WTC11 (cell line): ENCODE results near the gene NPHP3. TPM values are rescaled to one million over a fixed set of nuclear protein-coding genes. Genes with fewer than 3 reads are reported as not detected.

Experiments
- ATAC-seq: fragments of 200-7000 bp; cut with Tn5 transposase; 2 replicates; pipeline ENCODE4 v1.10.0; 2021; ENCODE audit warnings: mild to moderate bottlenecking, moderate library complexity
- CTCF ChIA-PET: fragments of 300-600 bp; sonication (Branson Sonifier 250); formaldehyde crosslinking; loops from one replicate; lab custom pipeline; 2021; ENCODE audit warnings: antibody characterized with exemption; lab: Charles Lee
- POLR2A ChIA-PET: fragments of 350-600 bp; sonication (Branson Sonifier 250); formaldehyde crosslinking; loops from one replicate; lab custom pipeline; 2021; ENCODE audit warnings: antibody characterized with exemption; lab: Charles Lee
- DNase-seq: peaks from one replicate; pipeline ENCODE4 v3.0.0; 2021; ENCODE audit warnings: low spot score
- H3K27ac Mint-ChIP-seq: 2 replicates; pipeline ENCODE4 v1.8.0; 2021; ENCODE audit warnings: mixed read lengths
- H3K27me3 Mint-ChIP-seq: 2 replicates; pipeline ENCODE4 v1.8.0; 2021; ENCODE audit warnings: low read depth, mild to moderate bottlenecking, moderate library complexity, mixed read lengths
- H3K36me3 Mint-ChIP-seq: 2 replicates; pipeline ENCODE4 v1.8.0; 2021; ENCODE audit warnings: mixed read lengths
- H3K4me1 Mint-ChIP-seq: 2 replicates; pipeline ENCODE4 v1.8.0; 2022; ENCODE audit warnings: mixed read lengths
- H3K4me3 Mint-ChIP-seq: 2 replicates; pipeline ENCODE4 v1.8.0; 2021; ENCODE audit warnings: mild to moderate bottlenecking, moderate library complexity, mixed read lengths
- H3K9me3 Mint-ChIP-seq: 2 replicates; pipeline ENCODE4 v1.8.0; 2021; ENCODE audit warnings: mixed read lengths
- AR ChIP-seq: fragments of 250-450 bp; sonication (Bioruptor Pico); IDR thresholded peaks from 2 replicates; pipeline ENCODE4 v1.9.0; 2021; ENCODE audit warnings: mild to moderate bottlenecking
- ATF2 ChIP-seq: sonication (generic); formaldehyde crosslinking; IDR thresholded peaks from 2 replicates; pipeline ENCODE4 v1.8.1; 2022; ENCODE audit warnings: low read depth, missing genetic modification reagents, borderline replicate concordance
- EMX1 ChIP-seq: fragments of 250-450 bp; sonication (Bioruptor Pico); IDR thresholded peaks from 2 replicates; pipeline ENCODE4 v1.8.0; 2021; ENCODE audit warnings: mild to moderate bottlenecking
- ETV6 ChIP-seq: sonication (generic); formaldehyde crosslinking; IDR thresholded peaks from 2 replicates; pipeline ENCODE4 v1.8.1; 2022; ENCODE audit warnings: mild to moderate bottlenecking, missing genetic modification reagents
- FOXJ3 ChIP-seq: sonication (generic); formaldehyde crosslinking; IDR thresholded peaks from 2 replicates; pipeline ENCODE4 v1.9.0; 2021; ENCODE audit warnings: missing genetic modification reagents, mild to moderate bottlenecking, borderline replicate concordance
- FOXP1 ChIP-seq: sonication (generic); formaldehyde crosslinking; IDR thresholded peaks from 2 replicates; pipeline ENCODE4 v1.8.0; 2022; ENCODE audit warnings: missing genetic modification reagents, mild to moderate bottlenecking, moderate library complexity, borderline replicate concordance
- FOXP4 ChIP-seq: sonication (generic); formaldehyde crosslinking; IDR thresholded peaks from 2 replicates; pipeline ENCODE4 v1.8.0; 2022; ENCODE audit warnings: mild to moderate bottlenecking, missing genetic modification reagents
- HMGA2 ChIP-seq: fragments of 250-450 bp; sonication (Bioruptor Pico); IDR thresholded peaks from 2 replicates; pipeline ENCODE4 v1.4.0; 2021; ENCODE audit warnings: mild to moderate bottlenecking, moderate library complexity
- JAZF1 ChIP-seq: fragments of 250-450 bp; sonication (Bioruptor Pico); IDR thresholded peaks from 2 replicates; pipeline ENCODE4 v1.9.0; 2021; ENCODE audit warnings: moderate library complexity, mild to moderate bottlenecking, inconsistent platforms
- NFATC4 ChIP-seq: fragments of 250-450 bp; sonication (Bioruptor Pico); IDR thresholded peaks from 2 replicates; pipeline ENCODE4 v1.9.0; 2021; ENCODE audit warnings: mild to moderate bottlenecking
- NFYB ChIP-seq: sonication (generic); formaldehyde crosslinking; conservative IDR thresholded peaks from 2 replicates; pipeline ENCODE4 v1.8.0; 2022; ENCODE audit warnings: low read depth, missing genetic modification reagents
- NR2C2 ChIP-seq: sonication (generic); formaldehyde crosslinking; IDR thresholded peaks from 2 replicates; pipeline ENCODE4 v1.8.0; 2022; ENCODE audit warnings: mild to moderate bottlenecking, missing genetic modification reagents
- PRDM15 ChIP-seq: sonication (generic); formaldehyde crosslinking; IDR thresholded peaks from 2 replicates; pipeline ENCODE4 v1.8.0; 2022; ENCODE audit warnings: missing genetic modification reagents
- RELA ChIP-seq: sonication (generic); formaldehyde crosslinking; IDR thresholded peaks from 2 replicates; pipeline ENCODE4 v1.8.1; 2022; ENCODE audit warnings: missing genetic modification reagents, mild to moderate bottlenecking, borderline replicate concordance
- SMAD3 ChIP-seq: sonication (generic); formaldehyde crosslinking; IDR thresholded peaks from 2 replicates; pipeline ENCODE4 v1.8.0; 2022; ENCODE audit warnings: missing genetic modification reagents, mild to moderate bottlenecking, borderline replicate concordance
- TEAD1 ChIP-seq: sonication (generic); formaldehyde crosslinking; IDR thresholded peaks from 2 replicates; pipeline ENCODE4 v1.8.0; 2022; ENCODE audit warnings: mild to moderate bottlenecking, missing genetic modification reagents
- TP53 ChIP-seq: sonication (generic); formaldehyde crosslinking; IDR thresholded peaks from 2 replicates; pipeline ENCODE4 v1.8.1; 2023; ENCODE audit warnings: mild to moderate bottlenecking, missing genetic modification reagents
- total RNA-seq: library from RNA; stranded (reverse); gene quantifications from 3 replicates; pipeline ENCODE4 v1.2.3, GENCODE V29; 2021
- TF ChIP-seq, protein P1 (sequence below): sonication (generic); formaldehyde crosslinking; conservative IDR thresholded peaks from 2 replicates; pipeline ENCODE4 v1.8.1; 2022; ENCODE audit warnings: mild to moderate bottlenecking, missing genetic modification reagents
- TF ChIP-seq, protein P2 (sequence below): sonication (generic); formaldehyde crosslinking; IDR thresholded peaks from 2 replicates; pipeline ENCODE4 v1.8.1; 2022; ENCODE audit warnings: mild to moderate bottlenecking, moderate library complexity, missing genetic modification reagents
- TF ChIP-seq, protein P3 (sequence below): sonication (generic); formaldehyde crosslinking; IDR thresholded peaks from 2 replicates; pipeline ENCODE4 v1.8.0; 2023; ENCODE audit warnings: missing genetic modification reagents, mild to moderate bottlenecking, borderline replicate concordance

The NPHP3 gene
- total RNA-seq, 1 experiment from 2014 or later = 15.4 TPM

DNA sequence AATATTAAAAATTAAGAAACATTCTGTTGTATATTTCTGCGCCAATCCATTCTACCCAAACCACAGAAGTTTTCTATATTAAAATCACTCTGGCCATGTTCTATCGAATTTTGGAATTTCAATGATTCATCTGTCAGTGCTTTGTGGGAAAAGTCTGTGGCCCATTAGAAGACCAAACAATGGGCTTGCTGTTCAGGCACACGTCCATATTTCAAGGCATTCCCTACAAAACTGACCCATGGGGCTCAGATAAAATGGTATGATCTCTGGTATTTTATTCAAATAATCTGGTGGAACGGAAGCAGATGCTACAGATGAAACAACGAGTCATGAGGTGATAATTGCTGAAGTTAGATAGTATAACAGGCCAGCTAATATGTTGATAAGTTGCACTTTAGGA, 12.4 kb downstream of the NPHP3 start (continued):
- TF ChIP-seq, protein P1, sequence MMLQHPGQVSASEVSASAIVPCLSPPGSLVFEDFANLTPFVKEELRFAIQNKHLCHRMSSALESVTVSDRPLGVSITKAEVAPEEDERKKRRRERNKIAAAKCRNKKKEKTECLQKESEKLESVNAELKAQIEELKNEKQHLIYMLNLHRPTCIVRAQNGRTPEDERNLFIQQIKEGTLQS (CRISPR knock-in tag) = no peak
- TF ChIP-seq TP53 = no peak
- TF ChIP-seq, protein P2, sequence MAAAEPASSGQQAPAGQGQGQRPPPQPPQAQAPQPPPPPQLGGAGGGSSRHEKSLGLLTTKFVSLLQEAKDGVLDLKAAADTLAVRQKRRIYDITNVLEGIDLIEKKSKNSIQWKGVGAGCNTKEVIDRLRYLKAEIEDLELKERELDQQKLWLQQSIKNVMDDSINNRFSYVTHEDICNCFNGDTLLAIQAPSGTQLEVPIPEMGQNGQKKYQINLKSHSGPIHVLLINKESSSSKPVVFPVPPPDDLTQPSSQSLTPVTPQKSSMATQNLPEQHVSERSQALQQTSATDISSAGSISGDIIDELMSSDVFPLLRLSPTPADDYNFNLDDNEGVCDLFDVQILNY (CRISPR knock-in tag) = no peak
- no peak for TF ChIP-seq RELA (CRISPR knock-in tag)
- TF ChIP-seq FOXP4 (CRISPR knock-in tag) = no peak
- TF ChIP-seq HMGA2 = no peak
- TF ChIP-seq, protein P3, sequence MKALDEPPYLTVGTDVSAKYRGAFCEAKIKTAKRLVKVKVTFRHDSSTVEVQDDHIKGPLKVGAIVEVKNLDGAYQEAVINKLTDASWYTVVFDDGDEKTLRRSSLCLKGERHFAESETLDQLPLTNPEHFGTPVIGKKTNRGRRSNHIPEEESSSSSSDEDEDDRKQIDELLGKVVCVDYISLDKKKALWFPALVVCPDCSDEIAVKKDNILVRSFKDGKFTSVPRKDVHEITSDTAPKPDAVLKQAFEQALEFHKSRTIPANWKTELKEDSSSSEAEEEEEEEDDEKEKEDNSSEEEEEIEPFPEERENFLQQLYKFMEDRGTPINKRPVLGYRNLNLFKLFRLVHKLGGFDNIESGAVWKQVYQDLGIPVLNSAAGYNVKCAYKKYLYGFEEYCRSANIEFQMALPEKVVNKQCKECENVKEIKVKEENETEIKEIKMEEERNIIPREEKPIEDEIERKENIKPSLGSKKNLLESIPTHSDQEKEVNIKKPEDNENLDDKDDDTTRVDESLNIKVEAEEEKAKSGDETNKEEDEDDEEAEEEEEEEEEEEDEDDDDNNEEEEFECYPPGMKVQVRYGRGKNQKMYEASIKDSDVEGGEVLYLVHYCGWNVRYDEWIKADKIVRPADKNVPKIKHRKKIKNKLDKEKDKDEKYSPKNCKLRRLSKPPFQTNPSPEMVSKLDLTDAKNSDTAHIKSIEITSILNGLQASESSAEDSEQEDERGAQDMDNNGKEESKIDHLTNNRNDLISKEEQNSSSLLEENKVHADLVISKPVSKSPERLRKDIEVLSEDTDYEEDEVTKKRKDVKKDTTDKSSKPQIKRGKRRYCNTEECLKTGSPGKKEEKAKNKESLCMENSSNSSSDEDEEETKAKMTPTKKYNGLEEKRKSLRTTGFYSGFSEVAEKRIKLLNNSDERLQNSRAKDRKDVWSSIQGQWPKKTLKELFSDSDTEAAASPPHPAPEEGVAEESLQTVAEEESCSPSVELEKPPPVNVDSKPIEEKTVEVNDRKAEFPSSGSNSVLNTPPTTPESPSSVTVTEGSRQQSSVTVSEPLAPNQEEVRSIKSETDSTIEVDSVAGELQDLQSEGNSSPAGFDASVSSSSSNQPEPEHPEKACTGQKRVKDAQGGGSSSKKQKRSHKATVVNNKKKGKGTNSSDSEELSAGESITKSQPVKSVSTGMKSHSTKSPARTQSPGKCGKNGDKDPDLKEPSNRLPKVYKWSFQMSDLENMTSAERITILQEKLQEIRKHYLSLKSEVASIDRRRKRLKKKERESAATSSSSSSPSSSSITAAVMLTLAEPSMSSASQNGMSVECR = no peak
- no peak for TF ChIP-seq JAZF1 (CRISPR knock-in tag)
- TF ChIP-seq SMAD3 (CRISPR knock-in tag) = no peak
- TF ChIP-seq NFATC4 (CRISPR knock-in tag) = no peak

DNA sequence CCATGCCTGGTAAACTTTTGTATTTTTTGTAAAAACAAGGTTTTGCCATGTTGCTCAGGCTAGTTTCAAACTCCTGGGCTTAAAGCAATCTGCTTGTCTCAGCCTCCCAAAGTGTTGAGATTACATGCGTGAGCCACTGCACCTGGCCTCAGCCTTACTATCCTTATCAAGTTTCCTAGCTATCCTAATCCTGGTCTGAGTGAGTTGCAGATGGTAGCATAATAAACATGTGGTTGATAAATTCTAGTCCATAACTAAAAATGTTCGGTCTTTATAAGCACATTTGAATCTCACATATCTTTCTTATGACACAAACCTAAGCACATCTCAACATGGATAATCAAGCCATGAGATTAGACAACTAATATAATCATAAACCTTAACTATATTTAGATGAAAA, 18.5 kb downstream of the NPHP3 start:
- H3K27ac Mint-ChIP-seq = no peak overlapping the region
- no peaks in the 10 kb centered on the region for H3K9me3 Mint-ChIP-seq
- peaks cover 36% of the 10 kb centered on the region for H3K36me3 Mint-ChIP-seq
- H3K4me1 Mint-ChIP-seq = no peaks in the 10 kb centered on the region
- DNase-seq (no peak), ATAC-seq (no peak)
- ChIA-PET POLR2A (no interaction called here), CTCF (no interaction called here)
- no peak for TF ChIP-seq NFYB (CRISPR knock-in tag)
- no peak for TF ChIP-seq ATF2 (CRISPR knock-in tag)
- TF ChIP-seq TEAD1 (CRISPR knock-in tag) = no peak
- no peak for TF ChIP-seq FOXP1 (CRISPR knock-in tag)
- no peak overlapping the region for H3K4me3 Mint-ChIP-seq
- no peaks in the 10 kb centered on the region for H3K27me3 Mint-ChIP-seq

GRCh38 chr3:132695422-132695821, 26.8 kb downstream of the NPHP3 start:
- Mint-ChIP-seq H3K4me1 (no peaks in the 10 kb centered on the region), H3K4me3 (no peak overlapping the region), H3K27me3 (no peaks in the 10 kb centered on the region), H3K9me3 (no peaks in the 10 kb centered on the region), H3K27ac (no peak overlapping the region), H3K36me3 (peaks cover 25% of the 10 kb centered on the region)
- DNase-seq (no peak), ATAC-seq (no peak)
- POLR2A ChIA-PET = no interaction called here
- CTCF ChIA-PET = no interaction called here
- TF ChIP-seq FOXJ3 (no peak), PRDM15 (CRISPR knock-in tag) (no peak), NR2C2 (CRISPR knock-in tag) (no peak), AR (no peak), ETV6 (CRISPR knock-in tag) (no peak), EMX1 (no peak)
